Measurements from ENCODE around the gene RNF217.
"Not testable (repeated sequence)": the region's sequence is repeated elsewhere in the genome, so short reads cannot be mapped to it uniquely, and the experiment has no call there.

Gene RNF217

DNA sequence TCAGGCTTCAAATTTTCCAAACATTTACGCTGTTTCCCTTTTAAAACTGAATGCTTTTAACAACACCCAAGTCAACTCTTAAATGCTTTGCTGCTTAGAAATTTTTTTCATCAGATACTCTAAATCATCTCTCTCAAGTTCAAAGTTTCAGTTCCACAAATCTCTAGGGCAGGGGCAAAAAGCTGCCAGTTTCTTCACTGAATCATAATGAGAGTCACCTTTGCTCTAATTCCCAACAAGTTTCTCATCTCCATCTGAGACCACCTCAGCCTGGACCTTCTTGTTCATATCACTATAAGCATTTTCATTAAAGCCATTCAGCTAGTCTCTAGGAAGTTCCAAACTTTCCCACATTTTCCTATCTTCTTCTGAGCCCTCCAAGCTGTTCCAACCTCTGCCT, 69.1 kb downstream of the RNF217 start:
- no peaks in the 10 kb centered on the region for H3K27me3 ChIP-seq (ENCODE audit: insufficient read depth, low read depth, severe bottlenecking)
- peaks cover 2% of the 10 kb centered on the region for H3K9me3 ChIP-seq (ENCODE audit: severe bottlenecking)
- no peaks in the 10 kb centered on the region for H3K36me3 ChIP-seq
- no peak overlapping the region for H3K27ac ChIP-seq
- TF ChIP-seq, protein P1, sequence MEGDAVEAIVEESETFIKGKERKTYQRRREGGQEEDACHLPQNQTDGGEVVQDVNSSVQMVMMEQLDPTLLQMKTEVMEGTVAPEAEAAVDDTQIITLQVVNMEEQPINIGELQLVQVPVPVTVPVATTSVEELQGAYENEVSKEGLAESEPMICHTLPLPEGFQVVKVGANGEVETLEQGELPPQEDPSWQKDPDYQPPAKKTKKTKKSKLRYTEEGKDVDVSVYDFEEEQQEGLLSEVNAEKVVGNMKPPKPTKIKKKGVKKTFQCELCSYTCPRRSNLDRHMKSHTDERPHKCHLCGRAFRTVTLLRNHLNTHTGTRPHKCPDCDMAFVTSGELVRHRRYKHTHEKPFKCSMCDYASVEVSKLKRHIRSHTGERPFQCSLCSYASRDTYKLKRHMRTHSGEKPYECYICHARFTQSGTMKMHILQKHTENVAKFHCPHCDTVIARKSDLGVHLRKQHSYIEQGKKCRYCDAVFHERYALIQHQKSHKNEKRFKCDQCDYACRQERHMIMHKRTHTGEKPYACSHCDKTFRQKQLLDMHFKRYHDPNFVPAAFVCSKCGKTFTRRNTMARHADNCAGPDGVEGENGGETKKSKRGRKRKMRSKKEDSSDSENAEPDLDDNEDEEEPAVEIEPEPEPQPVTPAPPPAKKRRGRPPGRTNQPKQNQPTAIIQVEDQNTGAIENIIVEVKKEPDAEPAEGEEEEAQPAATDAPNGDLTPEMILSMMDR (IDR thresholded peaks at IDR 0.05; ENCODE audit: low read depth, low read length), result no peak
- DNase-seq, result no peak
- H3K4me3 ChIP-seq (ENCODE audit: low read depth, low read length), result no peak overlapping the region

DNA sequence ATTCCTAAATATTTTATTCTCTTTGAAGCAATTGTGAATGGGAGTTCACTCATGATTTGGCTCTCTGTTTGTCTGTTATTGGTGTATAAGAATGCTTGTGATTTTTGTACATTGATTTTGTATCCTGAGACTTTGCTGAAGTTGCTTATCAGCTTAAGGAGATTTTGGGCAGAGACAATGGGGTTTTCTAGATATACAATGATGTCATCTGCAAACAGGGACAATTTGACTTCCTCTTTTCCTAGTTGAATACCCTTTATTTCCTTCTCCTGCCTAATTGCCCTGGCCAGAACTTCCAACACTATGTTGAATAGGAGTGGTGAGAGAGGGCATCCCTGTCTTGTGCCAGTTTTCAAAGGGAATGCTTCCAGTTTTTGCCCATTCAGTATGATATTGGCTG, 72.7 kb downstream of the RNF217 start:
- not testable (repeated sequence) for H3K4me3 ChIP-seq (ENCODE audit: low read depth, low read length); H3K36me3 ChIP-seq; DNase-seq; H3K27ac ChIP-seq; H3K27me3 ChIP-seq (ENCODE audit: insufficient read depth, low read depth, severe bottlenecking); H3K9me3 ChIP-seq (ENCODE audit: severe bottlenecking)

DNA sequence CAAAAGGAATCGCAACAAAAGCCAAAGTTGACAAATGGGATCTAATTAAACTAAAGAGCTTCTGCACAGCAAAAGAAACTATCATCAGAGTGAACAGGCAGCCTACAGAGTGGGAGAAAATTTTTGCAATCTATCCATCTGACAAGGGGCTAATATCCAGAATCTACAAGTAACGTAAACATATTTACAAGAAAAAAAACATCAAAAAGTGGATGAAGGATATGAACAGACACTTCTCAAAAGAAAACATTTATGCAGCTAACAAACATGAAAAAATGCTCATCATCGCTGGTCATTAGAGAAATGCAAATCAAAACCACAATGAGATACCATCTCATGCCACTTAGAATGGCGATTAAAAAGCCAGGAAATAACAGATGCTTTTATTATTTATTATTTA, 74.2 kb downstream of the RNF217 start:
- H3K9me3 ChIP-seq (ENCODE audit: severe bottlenecking); H3K4me3 ChIP-seq (ENCODE audit: low read depth, low read length); DNase-seq; H3K36me3 ChIP-seq; H3K27me3 ChIP-seq (ENCODE audit: insufficient read depth, low read depth, severe bottlenecking); H3K27ac ChIP-seq: not testable (repeated sequence)

DNA sequence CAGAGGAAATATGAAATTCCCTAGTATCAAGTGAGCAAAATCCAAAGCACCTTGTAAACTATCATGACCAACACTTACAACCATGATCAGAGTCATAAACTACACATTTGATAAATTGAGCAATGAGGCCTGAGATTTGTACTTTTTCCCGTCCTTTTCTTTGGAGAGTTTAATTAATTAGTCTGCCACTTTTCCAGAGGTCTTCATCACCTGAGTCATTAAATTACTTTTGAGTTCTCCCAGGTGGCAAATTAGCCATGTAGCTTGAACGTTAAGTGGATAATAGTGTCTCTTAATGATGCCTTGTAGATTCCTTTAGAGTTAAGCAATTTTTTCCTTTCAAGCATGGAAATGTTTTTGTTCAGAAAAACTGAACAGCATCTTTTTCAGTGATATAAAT, 75.6 kb downstream of the RNF217 start:
- TF ChIP-seq, protein P1 (IDR thresholded peaks at IDR 0.05; ENCODE audit: low read depth, low read length), result no peak
- Histone ChIP-seq H3K36me3 (no peaks in the 10 kb centered on the region), H3K4me3 (ENCODE audit: low read depth, low read length) (no peak overlapping the region), H3K9me3 (ENCODE audit: severe bottlenecking) (peaks cover 2% of the 10 kb centered on the region), H3K27me3 (ENCODE audit: insufficient read depth, low read depth, severe bottlenecking) (no peaks in the 10 kb centered on the region), H3K27ac (no peak overlapping the region)
- DNase-seq, result no peak

DNA sequence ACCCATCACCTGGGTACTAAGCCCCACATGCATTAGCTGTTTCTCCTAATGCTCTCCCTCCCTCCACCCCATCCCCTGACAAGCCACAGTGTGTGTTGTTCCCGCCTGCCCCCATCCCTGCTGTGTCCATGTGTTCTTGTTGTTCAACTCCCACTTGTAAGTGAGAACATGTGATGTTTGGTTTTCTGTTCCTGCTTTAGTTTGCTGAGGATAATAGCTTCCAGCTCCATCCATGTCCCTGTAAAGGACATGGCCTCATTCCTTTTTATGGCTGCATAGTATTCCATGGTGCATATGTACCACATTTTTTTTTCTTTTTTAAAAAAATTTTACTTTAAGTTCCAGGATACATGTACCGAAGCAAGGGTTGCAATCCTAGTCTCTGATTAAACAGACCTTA, 76.7 kb downstream of the RNF217 start:
- no peak for DNase-seq
- Histone ChIP-seq H3K27ac (no peak overlapping the region), H3K27me3 (ENCODE audit: insufficient read depth, low read depth, severe bottlenecking) (no peaks in the 10 kb centered on the region), H3K36me3 (no peaks in the 10 kb centered on the region), H3K4me3 (ENCODE audit: low read depth, low read length) (no peak overlapping the region), H3K9me3 (ENCODE audit: severe bottlenecking) (peaks cover 2% of the 10 kb centered on the region)
- TF ChIP-seq, protein P1 (IDR thresholded peaks at IDR 0.05; ENCODE audit: low read depth, low read length), result no peak

DNA sequence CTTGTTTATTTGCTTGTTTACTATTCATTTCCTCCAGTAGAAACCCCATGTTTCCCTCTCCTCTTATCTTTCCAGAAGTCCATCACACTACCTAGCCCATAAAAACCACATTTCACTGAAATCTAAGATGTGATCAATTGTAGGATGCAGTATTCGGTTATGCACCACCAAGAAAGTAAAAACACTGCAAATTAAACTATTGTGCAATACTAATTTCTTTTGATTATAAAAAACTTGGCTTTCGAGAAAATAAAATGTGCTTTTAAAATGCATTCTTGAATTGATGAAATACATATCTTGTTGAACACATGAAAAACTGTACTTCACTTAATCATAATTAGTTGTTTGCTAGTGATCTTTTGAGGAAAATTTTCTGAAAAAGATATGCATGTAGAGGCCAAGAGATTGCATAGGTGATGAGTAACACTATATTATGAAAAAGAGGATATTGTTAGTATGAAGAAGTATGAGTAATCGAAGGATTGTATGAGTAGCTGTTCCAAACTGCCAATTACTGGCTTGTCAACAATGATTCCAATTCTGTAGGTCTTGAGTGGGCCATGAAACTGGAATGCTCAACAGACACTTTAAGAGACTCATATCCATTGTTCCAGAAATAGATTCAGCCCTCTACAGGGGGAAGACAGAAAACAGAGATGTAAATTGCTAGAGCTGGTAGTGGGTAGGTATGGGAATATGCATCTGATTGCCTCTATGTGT, 79.7 kb downstream of the RNF217 start:
- no peak overlapping the region for H3K4me3 ChIP-seq (ENCODE audit: low read depth, low read length)

More for the DNA sequence above, 79.7 kb downstream of the RNF217 start:
- TF ChIP-seq, protein P1 (IDR thresholded peaks at IDR 0.05; ENCODE audit: low read depth, low read length), result no peak
- H3K27me3 ChIP-seq (ENCODE audit: insufficient read depth, low read depth, severe bottlenecking), result no peaks in the 10 kb centered on the region
- H3K9me3 ChIP-seq (ENCODE audit: severe bottlenecking), result no peaks in the 10 kb centered on the region
- no peak overlapping the region for H3K27ac ChIP-seq
- DNase-seq, result no peak
- peaks cover 13% of the 10 kb centered on the region for H3K36me3 ChIP-seq
